Ovary (tissue), 3 donors: Measurements from ENCODE around the gene SLC35A4.

Source experiments
- POLR2A ChIP-seq: fragments of 450-650 bp; IDR thresholded peaks from one replicate; pipeline ENCODE4 v1.6.1; 2017; ENCODE audit warnings: antibody characterized with exemption, mild to moderate bottlenecking, moderate library complexity
- TF ChIP-seq, protein P1 (sequence below), 3 donors: fragments of 450-650 bp in 2 of 3; fragments of 200-600 bp in 1 of 3; IDR thresholded peaks; one replicate each; pipeline versions ENCODE4 v1.5.1 to v1.8.0; 2016 to 2022; ENCODE audit warnings: antibody characterized with exemption in 3 of 3, mild to moderate bottlenecking in 1 of 3
- donor health status: DM: no; HTN: no; CAD: no.

DNA sequence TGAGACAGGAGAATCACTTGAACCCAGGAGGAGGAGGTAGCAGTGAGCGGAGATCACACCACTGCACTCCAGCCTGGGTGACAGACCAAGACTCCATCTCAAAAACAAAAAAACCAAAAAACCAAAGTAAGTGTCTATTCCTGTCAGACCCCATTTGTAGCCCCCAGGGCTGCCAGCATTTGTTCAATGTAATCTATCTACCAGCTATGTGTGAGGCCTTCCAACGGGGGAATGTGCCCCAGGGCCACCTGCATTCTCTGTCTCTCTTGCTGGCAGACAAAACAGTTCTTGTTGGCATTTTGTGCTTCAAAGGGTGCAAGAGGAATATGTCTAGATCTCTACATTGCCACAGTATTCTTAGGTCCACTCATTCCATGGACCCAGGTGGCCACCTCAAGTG, 34.2 kb downstream of the SLC35A4 start:
- TF ChIP-seq, protein P1, sequence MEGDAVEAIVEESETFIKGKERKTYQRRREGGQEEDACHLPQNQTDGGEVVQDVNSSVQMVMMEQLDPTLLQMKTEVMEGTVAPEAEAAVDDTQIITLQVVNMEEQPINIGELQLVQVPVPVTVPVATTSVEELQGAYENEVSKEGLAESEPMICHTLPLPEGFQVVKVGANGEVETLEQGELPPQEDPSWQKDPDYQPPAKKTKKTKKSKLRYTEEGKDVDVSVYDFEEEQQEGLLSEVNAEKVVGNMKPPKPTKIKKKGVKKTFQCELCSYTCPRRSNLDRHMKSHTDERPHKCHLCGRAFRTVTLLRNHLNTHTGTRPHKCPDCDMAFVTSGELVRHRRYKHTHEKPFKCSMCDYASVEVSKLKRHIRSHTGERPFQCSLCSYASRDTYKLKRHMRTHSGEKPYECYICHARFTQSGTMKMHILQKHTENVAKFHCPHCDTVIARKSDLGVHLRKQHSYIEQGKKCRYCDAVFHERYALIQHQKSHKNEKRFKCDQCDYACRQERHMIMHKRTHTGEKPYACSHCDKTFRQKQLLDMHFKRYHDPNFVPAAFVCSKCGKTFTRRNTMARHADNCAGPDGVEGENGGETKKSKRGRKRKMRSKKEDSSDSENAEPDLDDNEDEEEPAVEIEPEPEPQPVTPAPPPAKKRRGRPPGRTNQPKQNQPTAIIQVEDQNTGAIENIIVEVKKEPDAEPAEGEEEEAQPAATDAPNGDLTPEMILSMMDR (IDR thresholded peaks at IDR 0.05) = no peak
- TF ChIP-seq POLR2A = no peak
